Right atrium auricular region (tissue), 2 donors: ENCODE measurements around the gene SAMD15. TPM values are rescaled to one million over a fixed set of nuclear protein-coding genes. Genes with fewer than 3 reads are reported as not detected.
"Not testable (repeated sequence)": the region's sequence is repeated elsewhere in the genome, so short reads cannot be mapped to it uniquely, and the experiment has no call there.

Source experiments
- DNase-seq: peaks from one replicate; pipeline ENCODE4 v3.0.0-alpha.2; 2019; ENCODE audit warnings: low spot score
- H3K27ac ChIP-seq, 2 donors: fragments of 200-600 bp; sonication (generic); 1 replicate in 1 of 2; 2 replicates in 1 of 2; pipeline ENCODE4 v1.5.1; 2016 to 2019
- H3K27me3 ChIP-seq, 2 donors: fragments of 200-600 bp; sonication (generic); one replicate each; pipeline versions ENCODE4 v1.5.1 to v1.6.0; 2017 to 2019
- H3K36me3 ChIP-seq: fragments of 200-600 bp; sonication (generic); one replicate; pipeline ENCODE4 v1.5.1; 2016
- H3K4me1 ChIP-seq, 2 donors: fragments of 200-600 bp; sonication (generic); one replicate each; pipeline versions ENCODE4 v1.5.1 to v1.6.0; 2017 to 2019
- H3K4me3 ChIP-seq, 2 donors: fragments of 200-600 bp; sonication (generic); 1 replicate in 1 of 2; 2 replicates in 1 of 2; pipeline ENCODE4 v1.5.1; 2017 to 2019; ENCODE audit warnings: mild to moderate bottlenecking in 1 of 2, moderate library complexity in 1 of 2
- H3K9me3 ChIP-seq, 2 donors: fragments of 200-600 bp; sonication (generic); one replicate each; pipeline ENCODE4 v1.5.1; 2019
- total RNA-seq, 2 donors: library from RNA; depleted of rRNA; stranded (reverse); fragments of >200 nt; gene quantifications; one replicate each; pipeline ENCODE4 v1.1.0, GENCODE V29; 2016
- TF ChIP-seq, protein P1 (sequence below), 2 donors: fragments of 200-600 bp; sonication (generic); IDR thresholded peaks; one replicate each; pipeline ENCODE4 v1.5.1; 2019; ENCODE audit warnings: antibody characterized with exemption in 2 of 2

Gene SAMD15
- total RNA-seq, 2 donors from 2014 or later: 0.26 to 0.39 TPM

DNA sequence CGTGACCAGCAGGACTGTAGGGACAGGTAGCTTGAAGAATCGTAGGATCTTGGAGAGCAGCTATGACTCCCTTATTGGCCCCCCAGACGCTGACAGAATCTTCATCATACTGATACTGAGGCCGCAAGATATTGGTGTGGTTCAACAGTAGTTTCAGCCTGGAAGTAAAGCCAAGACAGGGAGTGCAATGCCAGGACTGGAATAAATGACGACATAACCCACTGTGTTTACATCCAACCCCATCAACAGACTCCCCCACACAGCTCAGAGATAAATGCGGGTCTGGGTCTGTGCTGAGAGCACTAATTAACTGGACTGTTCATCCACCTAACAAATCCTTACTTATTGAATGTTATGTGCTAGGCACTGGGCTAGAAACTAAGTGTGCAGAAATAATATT is 29.5 kb downstream of the SAMD15 start:
- TF ChIP-seq, protein P1, sequence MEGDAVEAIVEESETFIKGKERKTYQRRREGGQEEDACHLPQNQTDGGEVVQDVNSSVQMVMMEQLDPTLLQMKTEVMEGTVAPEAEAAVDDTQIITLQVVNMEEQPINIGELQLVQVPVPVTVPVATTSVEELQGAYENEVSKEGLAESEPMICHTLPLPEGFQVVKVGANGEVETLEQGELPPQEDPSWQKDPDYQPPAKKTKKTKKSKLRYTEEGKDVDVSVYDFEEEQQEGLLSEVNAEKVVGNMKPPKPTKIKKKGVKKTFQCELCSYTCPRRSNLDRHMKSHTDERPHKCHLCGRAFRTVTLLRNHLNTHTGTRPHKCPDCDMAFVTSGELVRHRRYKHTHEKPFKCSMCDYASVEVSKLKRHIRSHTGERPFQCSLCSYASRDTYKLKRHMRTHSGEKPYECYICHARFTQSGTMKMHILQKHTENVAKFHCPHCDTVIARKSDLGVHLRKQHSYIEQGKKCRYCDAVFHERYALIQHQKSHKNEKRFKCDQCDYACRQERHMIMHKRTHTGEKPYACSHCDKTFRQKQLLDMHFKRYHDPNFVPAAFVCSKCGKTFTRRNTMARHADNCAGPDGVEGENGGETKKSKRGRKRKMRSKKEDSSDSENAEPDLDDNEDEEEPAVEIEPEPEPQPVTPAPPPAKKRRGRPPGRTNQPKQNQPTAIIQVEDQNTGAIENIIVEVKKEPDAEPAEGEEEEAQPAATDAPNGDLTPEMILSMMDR (IDR thresholded peaks at IDR 0.05): no peak
- Histone ChIP-seq H3K36me3 (no peaks in the 10 kb centered on the region), H3K9me3 (no peaks in the 10 kb centered on the region), H3K4me3 (no peak overlapping the region), H3K4me1 (peaks cover 0 to 5% of the 10 kb centered on the region in 2 donors), H3K27me3 (no peaks in the 10 kb centered on the region), H3K27ac (no peak overlapping the region)
- DNase-seq: no peak

DNA sequence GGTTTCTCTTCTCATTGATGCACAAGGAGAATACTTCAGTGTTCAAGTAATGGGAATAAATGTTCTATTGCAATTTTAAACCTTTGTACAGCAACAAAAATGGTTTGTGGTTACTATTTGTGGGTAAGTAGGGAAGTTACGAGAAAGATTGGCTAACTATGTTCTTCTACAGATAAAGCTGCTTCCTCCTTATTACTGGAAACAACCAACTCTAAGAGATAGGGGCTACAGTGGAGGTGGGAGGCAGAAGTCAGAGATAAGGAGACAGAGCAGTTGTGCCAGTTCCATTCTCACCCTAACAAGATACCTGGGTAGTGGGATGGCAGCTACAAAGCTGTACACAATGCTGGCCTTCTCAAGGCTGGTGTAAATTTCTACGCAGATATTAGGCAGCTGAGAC is 30.0 kb downstream of the SAMD15 start:
- no peaks in the 10 kb centered on the region for H3K36me3 ChIP-seq
- H3K4me3 ChIP-seq: no peak overlapping the region
- H3K9me3 ChIP-seq: no peaks in the 10 kb centered on the region
- no peak for DNase-seq
- TF ChIP-seq, protein P1 (IDR thresholded peaks at IDR 0.05): no peak
- no peaks in the 10 kb centered on the region for H3K27me3 ChIP-seq
- peaks cover 0 to 5% of the 10 kb centered on the region in 2 donors for H3K4me1 ChIP-seq
- H3K27ac ChIP-seq: no peak overlapping the region

GRCh38 chr14:77409131-77409533 is 32.0 kb downstream of the SAMD15 start:
- TF ChIP-seq, protein P1 (IDR thresholded peaks at IDR 0.05): no peak
- Histone ChIP-seq H3K4me1 (peaks cover 0 to 5% of the 10 kb centered on the region in 2 donors), H3K27me3 (no peaks in the 10 kb centered on the region), H3K36me3 (no peaks in the 10 kb centered on the region), H3K9me3 (no peaks in the 10 kb centered on the region), H3K4me3 (no peak overlapping the region), H3K27ac (no peak overlapping the region)
- DNase-seq: no peak

DNA sequence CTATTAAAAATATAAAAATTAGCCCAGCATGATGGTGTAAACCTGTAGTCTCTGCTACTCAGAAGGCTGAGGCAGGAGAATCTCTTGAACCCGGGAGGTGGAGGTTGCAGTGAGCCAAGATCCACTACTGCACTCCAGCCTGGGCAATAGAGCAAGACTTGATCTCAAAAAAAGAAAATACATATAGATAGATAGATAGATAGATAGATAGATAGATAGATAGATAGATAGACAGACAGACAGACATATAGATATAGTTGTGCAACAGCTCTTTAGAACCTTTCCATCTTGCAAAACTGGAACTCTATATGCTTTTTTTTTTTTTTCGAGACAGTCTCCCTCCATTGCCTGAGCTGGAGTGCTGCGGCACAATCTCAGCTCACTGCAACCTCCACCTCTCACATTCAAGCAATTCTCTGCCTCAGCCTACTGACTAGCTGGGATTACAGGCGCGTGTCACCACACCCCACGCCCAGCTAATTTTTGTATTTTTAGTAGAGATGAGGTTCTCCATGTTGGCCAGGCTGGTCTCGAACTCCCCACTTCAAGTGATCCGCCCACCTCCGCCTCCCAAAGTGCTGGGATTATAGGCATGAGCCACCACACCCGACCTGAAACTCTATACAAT is 38.3 kb downstream of the SAMD15 start:
- H3K4me1 ChIP-seq, H3K36me3 ChIP-seq, H3K27ac ChIP-seq, H3K27me3 ChIP-seq, H3K4me3 ChIP-seq, DNase-seq: not testable (repeated sequence)
- peaks cover 0 to 27% of the 10 kb centered on the region in 2 donors for H3K9me3 ChIP-seq

- not testable (repeated sequence) for H3K4me1 ChIP-seq, DNase-seq, H3K36me3 ChIP-seq, H3K27ac ChIP-seq, H3K27me3 ChIP-seq, H3K4me3 ChIP-seq
- peaks cover 0 to 27% of the 10 kb centered on the region in 2 donors for H3K9me3 ChIP-seq
Measured at GRCh38 chr14:77416098-77416497, 38.9 kb downstream of the SAMD15 start.

- H3K4me1 ChIP-seq: no peaks in the 10 kb centered on the region
- H3K9me3 ChIP-seq: peaks cover 0 to 27% of the 10 kb centered on the region in 2 donors
- DNase-seq: no peak
- no peaks in the 10 kb centered on the region for H3K27me3 ChIP-seq
- H3K27ac ChIP-seq: no peak overlapping the region
- no peaks in the 10 kb centered on the region for H3K36me3 ChIP-seq
- TF ChIP-seq, protein P1 (IDR thresholded peaks at IDR 0.05): no peak
- H3K4me3 ChIP-seq: no peak overlapping the region
Measured at GRCh38 chr14:77416836-77417235, 39.7 kb downstream of the SAMD15 start.

DNA sequence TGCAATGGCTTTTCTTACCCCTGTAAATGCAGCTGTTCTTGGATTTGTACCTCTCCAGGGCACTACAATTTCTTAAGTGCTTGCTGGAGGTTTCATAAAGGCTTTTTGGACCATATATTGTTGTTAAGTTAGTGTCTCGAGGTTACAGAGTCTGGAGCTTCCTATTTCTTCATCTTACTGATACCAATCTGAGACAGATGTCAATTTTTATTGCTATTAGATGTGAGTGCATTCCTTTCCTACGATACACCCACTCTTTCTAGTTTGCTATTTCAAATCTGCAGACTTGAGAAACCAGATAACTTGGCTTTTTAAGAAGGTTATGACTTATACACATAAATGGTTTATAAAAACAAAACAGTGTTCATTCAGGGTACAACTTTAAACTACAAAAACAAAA is 44.0 kb downstream of the SAMD15 start:
- Histone ChIP-seq H3K4me1 (no peaks in the 10 kb centered on the region), H3K4me3 (no peak overlapping the region), H3K9me3 (peaks cover 0 to 27% of the 10 kb centered on the region in 2 donors), H3K27ac (no peak overlapping the region), H3K36me3 (peaks cover 30% of the 10 kb centered on the region), H3K27me3 (no peaks in the 10 kb centered on the region)
- TF ChIP-seq, protein P1 (IDR thresholded peaks at IDR 0.05): no peak
- DNase-seq: no peak
